NCI-H1694 treated with DMSO at 0.1 percent for 48 hours (cell line): ENCODE results near the gene YTHDC1.

ENCODE experiments used
- DNase-seq: peaks from one replicate; lab custom pipeline; 2025; lab: John Stamatoyannopoulos, UW

YTHDC1 gene

DNA sequence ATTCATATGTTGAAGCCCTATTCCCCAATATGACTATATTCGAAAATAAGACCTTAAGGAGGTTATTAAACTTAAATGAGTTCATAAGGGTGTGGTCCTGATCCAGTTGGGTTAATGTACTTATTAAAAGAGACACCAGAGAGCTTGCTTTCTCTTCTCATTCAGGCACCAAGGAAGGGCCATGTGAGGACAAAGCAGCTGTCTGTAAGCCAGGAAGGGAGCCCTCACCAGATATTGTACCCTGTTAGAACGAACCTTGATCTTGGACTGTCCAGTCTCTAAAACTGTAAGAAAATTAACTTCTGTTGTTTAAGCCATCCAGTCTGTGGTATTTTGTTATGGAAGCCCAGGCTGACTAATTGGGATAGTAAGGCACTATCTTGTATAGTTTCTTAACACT, 9.1 kb upstream of the YTHDC1 start:
- DNase-seq: no peak

DNA sequence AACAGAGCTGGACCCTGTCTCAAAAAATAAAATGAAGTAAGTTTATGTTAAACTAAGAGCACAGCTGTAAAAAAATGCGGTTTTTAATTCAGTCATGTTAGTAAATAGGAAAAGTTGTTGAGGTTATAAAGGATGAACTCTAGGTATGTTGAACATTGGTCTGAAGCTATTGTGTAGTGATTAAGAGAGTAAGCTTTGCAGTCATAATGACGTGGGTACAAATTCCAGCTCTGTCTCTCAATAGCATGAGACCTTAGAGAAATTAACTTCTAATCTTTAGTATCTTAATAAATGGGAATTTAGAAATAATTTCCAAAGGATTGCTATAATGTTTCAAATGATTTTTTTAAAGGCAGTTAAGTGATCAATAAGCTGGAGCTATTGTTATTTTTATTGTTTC, 2.9 kb upstream of the YTHDC1 start:
- DNase-seq: no peak

DNA sequence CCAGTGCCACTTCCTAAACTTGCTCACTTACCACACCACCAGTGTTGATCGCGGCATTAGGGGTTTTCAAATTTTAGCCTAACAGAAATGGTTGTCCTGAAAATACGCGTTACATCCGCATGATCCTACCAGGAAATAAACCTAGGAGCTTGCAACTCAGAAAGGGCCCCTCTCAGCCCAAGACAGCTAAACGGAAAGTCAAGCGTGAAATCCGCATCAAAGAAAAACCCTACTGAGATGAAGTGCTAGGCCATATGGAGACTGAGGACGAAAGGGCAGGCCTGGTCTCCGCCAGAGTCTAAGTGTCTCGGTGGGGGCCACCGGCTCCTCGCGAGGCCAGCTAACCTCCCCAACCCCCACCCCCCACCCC, 626 bp downstream of the YTHDC1 start:
- no peak for DNase-seq

DNA sequence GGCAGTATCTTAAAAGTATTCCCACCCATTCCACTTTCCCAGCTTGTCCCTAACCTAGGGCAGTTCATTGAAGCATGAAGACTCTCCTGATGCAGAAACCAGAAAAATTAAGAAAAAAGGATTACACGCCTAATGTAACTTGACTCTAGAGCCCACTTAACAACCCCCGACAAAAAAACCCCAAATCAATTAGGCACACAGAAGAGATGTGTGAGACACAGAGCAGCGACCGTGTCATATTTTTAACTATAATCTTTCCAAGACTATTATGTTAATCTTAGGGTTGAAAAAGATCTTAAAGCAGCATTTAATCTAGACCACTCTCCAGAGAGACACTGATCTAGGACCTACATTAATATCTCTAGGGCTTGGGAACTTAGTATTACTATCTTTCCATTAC, 1.3 kb downstream of the YTHDC1 start:
- DNase-seq: no peak

DNA sequence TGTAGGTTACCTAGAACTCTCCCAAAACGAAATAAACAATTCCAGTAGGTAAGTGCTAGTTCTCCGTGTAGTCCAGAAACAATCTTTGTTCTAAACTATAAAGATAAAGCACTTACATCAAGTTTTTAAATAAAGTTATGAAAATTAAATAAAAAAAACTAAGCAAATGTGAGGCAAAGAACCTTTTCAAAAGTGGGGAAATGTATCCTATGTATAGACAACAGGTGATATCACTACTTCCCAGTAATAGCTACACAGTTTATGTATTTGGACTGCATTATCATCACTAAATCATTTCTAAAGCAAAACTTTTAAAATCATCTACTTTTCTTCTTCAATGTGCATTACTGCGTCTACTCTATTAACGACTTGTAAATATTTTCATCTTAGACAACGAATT, 2.0 kb downstream of the YTHDC1 start:
- no peak for DNase-seq

DNA sequence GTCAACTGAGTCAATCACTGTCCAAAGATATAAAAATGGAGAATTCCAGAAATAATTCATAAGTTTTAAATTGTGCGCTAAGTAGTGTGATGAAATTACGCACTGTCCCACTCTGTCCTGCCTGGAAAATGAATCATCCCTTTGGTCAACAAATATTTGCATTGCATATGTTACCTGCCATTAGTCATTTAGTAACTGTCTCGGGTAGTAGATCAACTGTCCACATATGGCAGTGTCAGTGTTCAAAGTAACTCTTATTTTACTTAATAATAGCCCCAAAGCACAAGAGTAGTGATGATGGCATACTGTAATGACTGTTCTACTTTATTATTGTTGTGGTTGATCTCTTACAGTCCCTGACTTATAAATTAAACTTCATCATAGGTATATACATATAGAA, 3.4 kb downstream of the YTHDC1 start:
- no peak for DNase-seq

DNA sequence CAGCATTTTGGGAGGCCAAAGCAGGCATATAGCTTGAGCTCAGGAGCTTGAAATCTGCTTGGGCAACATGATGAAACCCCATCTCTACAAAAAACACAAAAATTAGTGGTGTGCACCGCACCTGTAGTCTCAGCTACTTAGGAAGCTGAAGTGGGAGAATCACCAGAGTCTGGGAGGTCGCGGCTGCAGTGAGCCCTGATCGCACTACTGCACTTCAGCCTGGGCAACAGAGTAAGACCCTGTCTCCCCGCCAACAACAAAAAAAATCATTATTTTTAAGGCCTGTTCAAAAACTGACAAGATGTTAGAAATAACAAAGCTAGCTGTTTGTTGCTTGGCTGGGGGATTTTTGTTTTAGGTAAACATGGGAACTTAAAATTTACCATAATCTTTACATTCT, 5.1 kb downstream of the YTHDC1 start:
- DNase-seq: no peak

DNA sequence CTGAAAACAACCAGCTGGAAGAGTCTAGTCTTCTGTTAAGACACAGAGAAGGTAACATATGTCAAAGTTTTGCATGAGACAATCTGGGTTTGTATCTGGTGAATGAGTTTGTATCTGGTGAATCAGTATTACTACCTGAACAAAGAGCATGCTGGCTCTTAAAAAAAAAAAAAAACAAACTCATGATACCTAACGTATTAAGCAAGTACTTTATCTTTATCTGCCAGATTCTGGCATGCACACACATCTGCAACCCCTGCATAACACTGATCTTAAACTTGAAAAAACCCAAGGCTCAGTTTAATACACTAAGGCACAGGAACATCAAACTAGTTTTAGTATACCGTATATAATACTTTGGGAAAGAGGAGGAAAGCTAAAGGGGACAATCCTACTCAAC, 5.8 kb downstream of the YTHDC1 start:
- DNase-seq: no peak

DNA sequence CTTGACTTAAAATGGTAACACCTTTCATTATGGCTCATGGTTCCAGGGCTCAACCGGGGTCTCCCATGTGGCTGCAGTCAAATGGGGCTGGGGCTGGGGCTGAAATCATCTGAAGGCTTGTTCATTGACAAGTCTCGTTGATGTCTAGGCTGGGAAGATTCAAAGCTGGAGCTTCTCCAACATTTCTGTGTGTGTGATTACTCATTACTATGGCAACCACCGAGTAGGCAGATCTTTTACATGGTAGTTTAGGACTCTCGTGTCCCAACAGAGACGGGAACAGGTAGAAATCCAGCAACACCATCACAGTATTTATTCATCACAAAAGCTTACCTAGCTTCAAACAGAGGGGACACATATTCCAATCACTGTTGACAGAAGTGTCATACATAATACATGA, 7.8 kb downstream of the YTHDC1 start:
- DNase-seq: no peak

DNA sequence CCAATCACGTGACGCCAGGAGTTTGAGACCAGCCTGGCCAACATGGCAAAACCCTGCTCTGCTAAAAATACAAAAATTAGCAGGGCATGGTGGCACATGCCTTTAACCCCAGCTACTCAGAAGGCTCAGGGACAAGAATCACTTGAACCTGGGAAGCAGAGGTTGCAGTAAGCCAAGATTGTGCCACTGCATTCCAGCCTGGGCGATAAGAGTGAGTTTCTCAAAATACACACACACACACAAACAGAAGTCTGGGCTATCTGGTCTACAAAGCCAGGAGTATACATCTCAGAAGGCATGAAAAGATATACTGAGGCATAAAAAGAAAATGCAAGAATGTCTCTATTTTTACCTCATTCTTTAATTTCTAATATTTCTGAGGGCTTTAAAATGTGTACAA, 11.3 kb downstream of the YTHDC1 start:
- DNase-seq: no peak

DNA sequence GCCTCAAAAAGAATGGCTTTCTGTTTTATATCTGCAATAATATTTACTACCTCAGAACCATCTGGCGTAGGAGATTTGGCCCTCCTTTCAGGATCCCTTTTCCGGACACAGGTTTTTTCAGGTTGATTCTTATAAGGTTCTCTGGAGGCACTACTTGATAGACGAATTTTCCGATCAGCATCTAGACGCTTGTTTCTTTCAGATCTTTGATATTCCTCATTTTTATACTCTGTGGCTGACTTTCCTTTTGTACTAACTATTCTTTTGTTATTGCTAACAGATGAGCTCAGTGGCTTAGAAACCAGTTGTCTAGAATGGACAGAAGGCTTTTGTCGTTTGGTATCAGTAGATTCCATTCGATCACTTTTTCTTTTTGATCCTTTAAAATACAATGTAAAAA, 12.4 kb downstream of the YTHDC1 start:
- no peak for DNase-seq

DNA sequence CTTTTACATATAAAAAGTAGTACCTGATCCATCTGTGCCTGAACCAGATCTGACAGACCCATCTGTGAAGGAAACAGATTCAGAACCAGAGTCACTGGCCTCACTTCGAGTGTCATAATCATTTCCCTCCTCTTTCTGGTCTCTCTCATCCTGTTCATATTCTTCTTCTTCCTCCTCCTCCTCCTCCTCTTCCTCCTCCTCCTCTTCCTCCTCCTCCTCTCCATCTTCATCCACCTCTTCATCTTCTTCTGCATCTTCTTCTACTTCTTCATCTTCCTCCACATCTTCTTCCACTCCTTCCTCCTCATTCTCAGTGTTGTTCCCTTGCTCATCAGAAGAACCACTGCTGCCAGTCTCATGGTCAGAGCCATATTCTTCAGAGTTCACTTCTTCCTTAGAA, 12.9 kb downstream of the YTHDC1 start:
- DNase-seq: no peak

DNA sequence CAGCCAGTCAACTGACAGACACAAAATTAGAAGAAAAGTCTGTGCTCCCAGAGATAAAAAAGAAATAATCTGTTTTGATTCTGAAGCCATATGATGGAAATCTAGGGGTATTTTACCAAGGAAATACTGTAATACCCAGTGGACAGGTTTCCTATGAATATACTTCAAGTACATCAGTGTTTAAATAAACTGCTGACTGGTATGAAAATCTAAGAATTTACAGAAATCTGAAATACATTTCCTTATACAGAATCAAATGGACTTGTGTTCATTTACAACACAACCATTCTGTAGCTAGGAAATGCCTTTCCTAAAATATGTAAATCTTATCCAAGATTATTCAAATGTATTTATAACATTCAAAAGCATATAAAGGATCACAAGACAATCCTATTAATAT, 13.4 kb downstream of the YTHDC1 start:
- no peak for DNase-seq

DNA sequence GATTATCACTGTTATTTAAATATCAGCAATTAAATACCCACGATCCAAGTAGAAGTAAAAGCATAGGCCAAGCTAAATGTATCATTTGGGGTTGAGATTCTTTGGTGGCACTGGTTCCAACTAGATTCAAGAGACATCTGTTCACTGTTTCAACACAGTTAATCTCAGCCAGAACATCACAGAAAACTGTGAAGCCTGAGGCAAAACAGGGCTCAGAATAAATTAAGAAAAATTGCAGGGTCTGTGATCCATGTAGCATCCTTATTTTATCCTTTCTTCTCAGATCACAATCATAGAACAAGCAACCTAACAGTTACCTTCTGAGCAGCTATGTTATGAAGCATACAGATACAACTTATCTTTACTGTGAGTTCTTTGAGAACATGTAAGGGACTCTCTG, 23.7 kb downstream of the YTHDC1 start:
- no peak for DNase-seq

DNA sequence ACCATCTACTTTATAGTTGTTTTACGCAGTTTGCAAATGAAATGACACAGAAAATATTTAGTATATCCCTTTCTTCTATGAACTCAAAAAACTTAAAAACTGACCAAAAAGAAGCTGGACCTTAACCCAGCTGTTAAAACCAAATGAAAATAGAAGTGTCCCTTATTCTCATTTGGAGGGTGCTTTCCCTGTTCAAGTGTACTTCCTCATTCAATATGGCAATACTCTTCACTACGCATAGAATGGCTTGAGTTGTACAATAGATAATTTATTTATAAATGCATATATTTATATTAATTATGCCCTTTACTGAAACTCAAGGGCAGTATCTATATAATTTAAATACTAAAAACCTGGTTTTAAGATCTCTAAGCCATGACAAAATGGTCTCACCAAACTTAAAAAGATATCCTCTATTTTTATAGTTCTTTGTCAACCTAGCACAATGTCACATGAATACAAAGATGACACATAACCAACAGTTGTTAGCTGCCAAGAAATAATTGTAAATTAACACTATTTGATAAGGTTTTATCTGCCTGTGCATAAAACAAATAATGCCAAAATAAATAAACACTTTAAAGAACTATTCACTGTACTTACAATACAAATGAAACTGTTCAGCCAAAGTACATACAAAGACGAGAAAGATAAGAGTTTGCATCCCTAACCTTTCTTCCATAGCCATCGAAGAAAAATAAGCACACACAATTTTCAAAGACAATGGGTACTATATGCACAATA, 25.2 kb downstream of the YTHDC1 start:
- DNase-seq: no peak

DNA sequence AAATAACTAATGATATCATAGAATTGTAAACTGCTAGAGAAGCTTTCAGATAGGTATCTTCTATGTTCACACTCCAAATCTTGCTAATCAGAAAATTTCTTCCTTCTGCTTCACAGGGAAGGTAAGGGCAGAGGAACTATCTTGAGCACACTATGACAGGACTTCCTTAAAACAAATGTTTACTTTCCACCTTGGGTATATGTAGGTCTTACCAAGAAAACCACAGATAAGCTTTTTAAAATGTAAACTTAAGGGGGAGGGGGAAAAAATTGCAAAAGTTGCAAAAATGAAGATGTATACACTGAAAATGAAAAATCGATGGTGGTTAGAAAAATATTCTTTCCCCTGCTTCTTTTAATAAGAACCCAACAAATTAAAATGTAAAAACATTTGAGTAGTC, 30.9 kb downstream of the YTHDC1 start:
- no peak for DNase-seq

DNA sequence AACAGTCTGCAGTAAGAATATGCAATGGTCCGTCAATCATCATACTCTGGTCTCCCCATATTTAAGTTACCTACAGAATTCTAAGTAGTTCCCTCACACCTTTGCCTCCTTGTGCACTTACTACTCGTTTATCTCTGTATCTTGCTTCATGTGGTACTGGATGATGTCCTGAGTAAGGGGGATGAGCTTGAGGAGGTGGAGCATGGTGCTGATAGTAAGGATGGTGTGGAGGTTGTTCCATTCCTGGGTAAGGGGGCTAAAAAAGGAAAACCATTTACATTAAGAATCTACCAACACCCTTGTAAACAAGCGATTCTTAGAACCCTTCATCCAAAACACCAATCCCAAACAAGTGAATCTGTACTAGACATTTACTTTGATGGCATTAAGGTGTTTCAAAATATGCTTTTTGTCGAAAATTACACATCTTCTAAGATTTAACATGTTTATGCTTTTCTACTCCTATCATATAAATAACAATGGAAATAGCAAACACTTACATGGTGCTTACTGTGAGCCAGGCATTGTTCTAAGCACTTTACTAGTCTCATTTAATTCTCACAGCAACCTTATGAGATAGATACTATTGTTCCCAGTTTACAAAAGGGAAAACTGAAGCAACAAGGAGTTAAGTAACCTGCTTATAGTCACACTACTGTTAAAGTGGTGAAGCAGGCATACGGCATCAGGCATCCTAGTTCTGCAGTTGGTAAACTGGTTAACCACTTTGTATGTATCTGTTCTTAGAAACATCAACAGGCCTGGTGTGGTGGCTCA, 33.5 kb downstream of the YTHDC1 start:
- no peak for DNase-seq

DNA sequence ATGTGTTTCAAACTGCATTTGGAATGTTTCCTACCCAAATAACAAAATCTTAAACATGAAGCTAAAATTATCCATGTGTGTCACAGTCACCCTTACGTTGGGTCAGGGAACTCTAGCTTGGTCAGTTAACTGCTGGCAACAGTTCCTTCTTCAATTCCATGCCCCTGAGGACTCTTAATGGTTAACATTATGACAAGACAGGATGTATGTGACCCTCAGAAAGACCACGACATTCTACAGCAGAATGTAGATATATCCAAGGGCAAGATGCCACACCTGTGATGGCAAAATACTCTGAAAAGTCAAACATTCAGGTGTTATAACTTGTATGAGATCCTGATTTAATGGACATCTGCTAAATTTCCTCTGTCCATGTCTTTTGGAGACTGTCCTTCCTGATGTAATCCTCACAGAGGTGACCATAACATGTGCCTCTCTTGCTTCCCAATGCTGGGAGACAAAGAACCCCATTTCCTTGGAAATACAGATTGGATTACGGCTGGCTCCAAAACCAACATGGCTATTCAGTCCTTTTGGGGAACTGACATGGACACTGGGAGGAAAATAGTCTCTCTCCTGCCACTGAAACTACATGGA, 39.1 kb downstream of the YTHDC1 start:
- DNase-seq: no peak

DNA sequence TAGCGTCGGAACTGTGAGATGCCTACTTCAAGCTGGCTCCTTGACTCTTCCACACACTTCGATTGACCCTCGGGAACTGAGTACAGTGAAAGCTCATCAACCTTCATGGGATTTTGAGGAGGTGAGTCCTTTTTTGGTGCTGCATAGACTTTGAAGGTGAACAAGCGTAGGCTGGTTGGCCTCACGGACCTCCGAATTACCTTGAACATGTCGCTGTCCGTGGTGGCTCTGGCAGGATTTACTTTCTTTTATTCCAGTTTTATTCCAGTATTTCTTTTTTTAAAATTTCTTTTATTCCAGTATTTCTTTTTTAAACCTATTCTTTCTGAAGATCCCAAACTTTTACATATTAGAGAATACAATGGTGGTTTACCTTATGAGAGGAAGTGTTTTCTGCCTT, 45.2 kb downstream of the YTHDC1 start:
- no peak for DNase-seq

DNA sequence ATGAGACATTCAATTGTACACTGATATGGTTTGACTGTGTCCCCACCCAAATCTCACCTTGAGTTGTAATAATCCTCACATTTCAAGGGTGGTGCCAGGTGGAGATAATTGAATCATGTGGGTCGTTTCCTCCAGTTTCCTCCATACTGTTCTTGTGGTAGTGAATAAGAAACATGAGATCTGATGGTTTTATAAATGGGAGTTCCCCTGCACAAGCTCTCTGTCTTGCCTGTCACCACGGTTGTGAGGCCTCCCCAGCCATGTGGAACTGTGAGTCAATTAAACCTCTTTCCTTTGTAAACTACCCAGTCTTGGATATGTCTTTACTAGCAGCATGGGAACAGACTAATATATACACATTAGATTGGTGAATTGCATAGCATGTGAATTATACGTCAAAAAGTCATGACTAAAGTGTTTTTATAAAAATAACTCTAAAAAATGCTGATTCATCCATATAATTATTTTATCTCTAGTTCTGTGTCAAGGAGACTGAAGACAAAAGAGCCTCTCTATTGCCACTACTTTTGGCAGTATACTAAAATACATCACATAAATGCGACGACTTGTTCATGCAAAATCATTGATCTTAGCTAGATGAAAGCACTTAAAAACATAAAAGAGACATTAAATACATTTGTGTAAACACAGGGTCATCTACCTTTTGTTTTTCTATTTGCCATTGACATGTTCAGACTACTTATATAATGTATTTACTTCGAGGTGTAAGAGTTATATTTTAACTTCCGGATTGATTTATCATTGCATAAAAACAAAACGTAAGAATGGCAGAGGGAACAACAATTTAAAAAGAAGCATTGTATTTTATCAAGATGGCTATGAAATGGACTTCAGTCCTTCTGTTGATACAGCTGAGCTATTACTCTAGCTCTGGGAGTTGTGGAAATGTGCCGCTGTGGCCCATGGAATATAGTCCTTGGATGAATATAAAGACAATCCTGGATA, 50.1 kb downstream of the YTHDC1 start:
- DNase-seq: no peak

DNA sequence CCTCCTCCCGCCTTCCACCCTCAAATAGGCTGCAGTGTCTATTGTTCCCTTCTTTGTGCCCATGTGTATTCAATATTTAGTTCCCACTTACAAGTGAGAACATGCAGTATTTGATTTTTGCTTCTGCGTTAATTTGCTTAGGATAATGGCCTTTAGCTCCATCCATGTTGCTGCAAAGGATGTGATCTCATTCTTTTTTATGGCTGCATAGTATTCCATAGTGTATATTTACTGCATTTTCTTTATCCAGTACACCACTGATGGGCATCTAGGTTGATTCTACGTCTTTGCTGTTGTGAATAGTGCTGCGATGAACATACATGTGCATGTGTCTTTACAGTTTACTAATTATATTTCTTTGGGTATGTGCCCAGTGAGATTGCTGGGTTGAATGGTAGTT, 52.8 kb downstream of the YTHDC1 start:
- DNase-seq: no peak

DNA sequence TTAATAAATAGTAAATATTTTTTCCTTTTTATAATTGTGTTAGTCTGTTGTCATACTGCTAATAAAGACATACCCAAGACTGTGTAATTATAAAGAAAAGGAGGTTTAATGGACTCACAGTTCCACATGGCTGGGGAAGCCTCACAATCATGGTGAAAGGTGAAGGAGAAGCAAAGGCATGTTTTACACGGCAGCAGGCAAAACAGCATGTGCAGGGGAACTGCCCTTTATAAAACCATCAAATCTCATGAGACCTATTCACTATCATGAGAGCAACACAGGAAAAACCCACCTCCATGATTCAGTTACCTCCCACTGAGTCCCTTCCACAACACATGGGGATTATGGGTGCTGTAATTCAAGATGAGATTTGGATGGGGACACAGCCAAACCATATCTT, 58.6 kb downstream of the YTHDC1 start:
- no peak for DNase-seq
